DOHH2 (cell line): Measurements from ENCODE around the gene RAE1.

ENCODE experiments used
- H3F3A ChIP-seq: fragments of 200-600 bp; sonication (generic), shearing (Covaris generic); 2 replicates; pipeline ENCODE4 v1.6.0; 2016; ENCODE audit warnings: antibody characterized with exemption, mild to moderate bottlenecking; ENCODE audit not compliant: control insufficient read depth, insufficient read depth
- H3K27ac ChIP-seq: fragments of 200-600 bp; sonication (generic); 2 replicates; pipeline ENCODE4 v1.5.1; 2014; ENCODE audit warnings: low read depth, mild to moderate bottlenecking, low read length, moderate library complexity
- H3K27me3 ChIP-seq: fragments of 200-600 bp; sonication (generic); 2 replicates; pipeline ENCODE4 v1.6.1; 2014; ENCODE audit warnings: mild to moderate bottlenecking, low read length, mixed read lengths; ENCODE audit not compliant: control insufficient read depth
- H3K36me3 ChIP-seq: fragments of 200-600 bp; sonication (generic); 2 replicates; pipeline ENCODE4 v1.6.1; 2014; ENCODE audit warnings: mild to moderate bottlenecking, low read length, moderate library complexity, mixed read lengths; ENCODE audit not compliant: control insufficient read depth
- H3K4me1 ChIP-seq: fragments of 200-600 bp; sonication (generic); 2 replicates; pipeline ENCODE4 v1.6.1; 2014; ENCODE audit warnings: mild to moderate bottlenecking, low read length, mixed read lengths; ENCODE audit not compliant: control insufficient read depth
- H3K4me2 ChIP-seq: fragments of 200-600 bp; sonication (generic); 2 replicates; pipeline ENCODE4 v1.6.0; 2014; ENCODE audit warnings: mild to moderate bottlenecking, low read length, moderate library complexity
- H3K4me3 ChIP-seq: fragments of 200-600 bp; sonication (generic); 2 replicates; pipeline ENCODE4 v1.5.1; 2014; ENCODE audit warnings: mild to moderate bottlenecking, low read length, mixed read lengths
- H3K79me2 ChIP-seq: fragments of 200-600 bp; sonication (generic); 2 replicates; pipeline ENCODE4 v1.6.1; 2014; ENCODE audit warnings: mild to moderate bottlenecking, low read length, mixed read lengths; ENCODE audit not compliant: control insufficient read depth
- H3K9me2 ChIP-seq: fragments of 200-600 bp; sonication (generic); replicated peaks from 2 replicates; pipeline ENCODE4 v1.6.1; 2014; ENCODE audit warnings: mild to moderate bottlenecking, low read length, mixed read lengths; ENCODE audit not compliant: control insufficient read depth
- H3K9me3 ChIP-seq: fragments of 200-600 bp; sonication (generic); 2 replicates; pipeline ENCODE4 v1.6.1; 2014; ENCODE audit warnings: antibody characterized with exemption, low read length, mixed read lengths; ENCODE audit not compliant: control insufficient read depth, insufficient read depth
- H4K20me1 ChIP-seq: fragments of 200-600 bp; sonication (generic); 2 replicates; pipeline ENCODE4 v1.6.0; 2014; ENCODE audit warnings: low read depth, mild to moderate bottlenecking, antibody characterized with exemption, low read length, moderate library complexity; ENCODE audit not compliant: control insufficient read depth, insufficient read depth
- EZH2phosphoT487 ChIP-seq: fragments of 200-600 bp; sonication (generic); IDR thresholded peaks from 2 replicates; pipeline ENCODE4 v1.6.1; 2017; ENCODE audit warnings: borderline replicate concordance, mild to moderate bottlenecking, antibody characterized with exemption, low read length, moderate library complexity, mixed read lengths
- TF ChIP-seq, protein P1 (sequence below): fragments of 200-600 bp; sonication (generic); IDR thresholded peaks from one replicate; pipeline ENCODE4 v1.5.1; 2014; ENCODE audit warnings: antibody characterized with exemption, mild to moderate bottlenecking, low read depth, low read length; ENCODE audit not compliant: poor library complexity, severe bottlenecking

RAE1 gene

DNA sequence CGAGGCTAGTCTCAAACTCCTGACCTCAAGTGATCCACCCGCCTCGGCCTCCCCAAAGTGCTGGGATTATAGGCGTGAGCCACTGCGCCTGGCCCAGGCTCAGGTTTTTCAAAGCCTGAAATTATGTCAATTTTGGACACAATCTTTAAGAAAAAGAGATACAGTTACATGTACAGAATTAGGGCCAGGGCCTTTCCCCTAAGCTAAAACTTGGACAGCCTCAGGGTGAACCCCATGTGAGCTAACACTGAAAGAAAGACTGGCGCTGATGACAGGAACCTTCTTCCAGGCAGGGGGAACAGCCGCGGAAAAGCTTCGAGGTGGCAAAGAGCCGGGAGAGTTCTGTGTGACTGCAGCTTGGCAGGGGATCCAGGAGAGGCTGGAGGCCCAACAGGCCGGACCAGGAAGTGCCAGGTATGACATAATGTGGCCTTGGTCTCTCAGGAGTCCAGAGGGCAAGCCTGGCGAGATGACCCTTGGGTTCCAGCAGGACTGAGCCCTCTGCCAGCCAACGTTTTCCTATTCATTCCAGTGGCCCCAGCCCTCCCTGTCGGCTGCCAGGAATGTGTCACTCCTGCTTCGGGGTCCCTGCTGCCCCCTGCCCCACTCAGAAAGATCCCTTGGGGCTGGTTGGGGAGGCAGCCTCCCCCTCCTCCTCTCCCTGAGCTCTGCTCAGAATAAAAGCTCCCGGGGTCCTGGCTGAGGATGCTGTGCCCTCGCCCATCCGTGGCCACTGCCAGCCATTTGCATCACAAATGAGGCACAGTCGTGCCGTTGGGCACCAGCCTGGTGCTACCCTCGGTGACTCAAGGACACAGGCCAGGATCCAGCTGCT, 77.5 kb downstream of the RAE1 start:
- Histone ChIP-seq H3K4me2 (peak overlapping the region; percentile 21; the same call in 1 of the 2 replicates), H3K4me3 (no peak overlapping the region), H3K27ac (no peak overlapping the region), H3K9me2 (no peaks in the 10 kb centered on the region), H3K36me3 (no peaks in the 10 kb centered on the region), H3K27me3 (no peaks in the 10 kb centered on the region), H3K79me2 (no peaks in the 10 kb centered on the region), H4K20me1 (no peaks in the 10 kb centered on the region), H3K4me1 (peaks cover 89% of the 10 kb centered on the region), H3F3A (peaks cover 13% of the 10 kb centered on the region), H3K9me3 (no peaks in the 10 kb centered on the region)
- TF ChIP-seq, protein P1, sequence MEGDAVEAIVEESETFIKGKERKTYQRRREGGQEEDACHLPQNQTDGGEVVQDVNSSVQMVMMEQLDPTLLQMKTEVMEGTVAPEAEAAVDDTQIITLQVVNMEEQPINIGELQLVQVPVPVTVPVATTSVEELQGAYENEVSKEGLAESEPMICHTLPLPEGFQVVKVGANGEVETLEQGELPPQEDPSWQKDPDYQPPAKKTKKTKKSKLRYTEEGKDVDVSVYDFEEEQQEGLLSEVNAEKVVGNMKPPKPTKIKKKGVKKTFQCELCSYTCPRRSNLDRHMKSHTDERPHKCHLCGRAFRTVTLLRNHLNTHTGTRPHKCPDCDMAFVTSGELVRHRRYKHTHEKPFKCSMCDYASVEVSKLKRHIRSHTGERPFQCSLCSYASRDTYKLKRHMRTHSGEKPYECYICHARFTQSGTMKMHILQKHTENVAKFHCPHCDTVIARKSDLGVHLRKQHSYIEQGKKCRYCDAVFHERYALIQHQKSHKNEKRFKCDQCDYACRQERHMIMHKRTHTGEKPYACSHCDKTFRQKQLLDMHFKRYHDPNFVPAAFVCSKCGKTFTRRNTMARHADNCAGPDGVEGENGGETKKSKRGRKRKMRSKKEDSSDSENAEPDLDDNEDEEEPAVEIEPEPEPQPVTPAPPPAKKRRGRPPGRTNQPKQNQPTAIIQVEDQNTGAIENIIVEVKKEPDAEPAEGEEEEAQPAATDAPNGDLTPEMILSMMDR = no peak
- no peak for TF ChIP-seq EZH2phosphoT487
